ENCODE measurements around the gene NDUFAF5.

- TF ChIP-seq, protein P1, sequence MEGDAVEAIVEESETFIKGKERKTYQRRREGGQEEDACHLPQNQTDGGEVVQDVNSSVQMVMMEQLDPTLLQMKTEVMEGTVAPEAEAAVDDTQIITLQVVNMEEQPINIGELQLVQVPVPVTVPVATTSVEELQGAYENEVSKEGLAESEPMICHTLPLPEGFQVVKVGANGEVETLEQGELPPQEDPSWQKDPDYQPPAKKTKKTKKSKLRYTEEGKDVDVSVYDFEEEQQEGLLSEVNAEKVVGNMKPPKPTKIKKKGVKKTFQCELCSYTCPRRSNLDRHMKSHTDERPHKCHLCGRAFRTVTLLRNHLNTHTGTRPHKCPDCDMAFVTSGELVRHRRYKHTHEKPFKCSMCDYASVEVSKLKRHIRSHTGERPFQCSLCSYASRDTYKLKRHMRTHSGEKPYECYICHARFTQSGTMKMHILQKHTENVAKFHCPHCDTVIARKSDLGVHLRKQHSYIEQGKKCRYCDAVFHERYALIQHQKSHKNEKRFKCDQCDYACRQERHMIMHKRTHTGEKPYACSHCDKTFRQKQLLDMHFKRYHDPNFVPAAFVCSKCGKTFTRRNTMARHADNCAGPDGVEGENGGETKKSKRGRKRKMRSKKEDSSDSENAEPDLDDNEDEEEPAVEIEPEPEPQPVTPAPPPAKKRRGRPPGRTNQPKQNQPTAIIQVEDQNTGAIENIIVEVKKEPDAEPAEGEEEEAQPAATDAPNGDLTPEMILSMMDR (IDR thresholded peaks at IDR 0.05), result no peak
- TF ChIP-seq POLR2A (IDR thresholded peaks at IDR 0.05) (no peak), EP300 (IDR thresholded peaks at IDR 0.05) (peak in 2 of 4 donors; percentile 10 to 74)
These were observed 59.5 kb downstream of the NDUFAF5 start for GRCh38 chr20:13844296-13844695.
